ENCODE data around the gene B4GALT2.

- TF ChIP-seq CTCF (IDR thresholded peaks at IDR 0.05) (no peak), POLR2A (IDR thresholded peaks at IDR 0.05) (no peak)
These were observed 12.1 kb downstream of the B4GALT2 start for GRCh38 chr1:43991200-43991475.

Measured in testis (tissue), 2 donors.